GM12878 (cell line): Measurements from ENCODE around the gene NMRK2. TPM values are rescaled to one million over a fixed set of nuclear protein-coding genes. Genes with fewer than 3 reads are reported as not detected.

Experiments used
- ATAC-seq: fragments of 200-7000 bp; cut with Tn5 transposase; 3 replicates; pipeline ENCODE4 v1.9.1; 2020; ENCODE audit warnings: mild to moderate bottlenecking, moderate library complexity
- BruUV-seq: library from RNA; stranded (reverse); fragments of 400-500 nt; replicated peaks from 2 replicates; lab custom pipeline; 2021; lab: Mats Ljungman, UMichigan
- CTCF ChIA-PET: fragments of 300-600 bp; sonication (Branson Sonifier 250); formaldehyde crosslinking; extraction: SDS; loops from one replicate; lab custom pipeline; 2021; ENCODE audit warnings: inconsistent platforms; lab: Yijun Ruan, JAX
- POLR2A ChIA-PET: fragments of 350-600 bp; formaldehyde crosslinking; extraction: SDS; loops from one replicate; lab custom pipeline; 2021; ENCODE audit warnings: inconsistent platforms; lab: Charles Lee
- RAD21 ChIA-PET: fragments of 300-600 bp; sonication (Branson Sonifier 250); formaldehyde crosslinking; loops from one replicate; lab custom pipeline; 2023; ENCODE audit warnings: antibody characterized with exemption; ENCODE audit not compliant: unreplicated experiment; lab: Charles Lee
- SMC1A ChIA-PET: fragments of 300-600 bp; sonication (Branson Sonifier 250); formaldehyde crosslinking; loops from one replicate; lab custom pipeline; 2023; ENCODE audit not compliant: unreplicated experiment, uncharacterized antibody; lab: Charles Lee
- DNase-seq: peaks from one replicate; pipeline ENCODE4 v3.0.0-alpha.2; 2011; ENCODE audit warnings: low read depth, low spot score
- FAIRE-seq: peaks from 3 replicates; lab custom pipeline; 2011; peaks lifted over from hg19 to GRCh38; lab: Jason Lieb, UNC
- H2AFZ ChIP-seq: 2 replicates; pipeline ENCODE4 v1.6.0; 2011; ENCODE audit warnings: low read depth, low read length, control low read depth; ENCODE audit not compliant: control insufficient read depth
- H3K27ac ChIP-seq: 2 replicates; pipeline ENCODE4 v1.5.1; 2011; ENCODE audit warnings: control low read depth; ENCODE audit not compliant: control insufficient read depth, insufficient read depth
- H3K27me3 ChIP-seq, 2 experiments: replicated peaks in 1 of 2; 2 replicates each; pipeline versions ENCODE4 v1.6.0 to v1.6.1; 2011; ENCODE audit warnings: low read length in 1 of 2; ENCODE audit not compliant: control insufficient read depth in 2 of 2, insufficient read depth in 2 of 2
- H3K36me3 ChIP-seq, 2 experiments: 2 replicates each; pipeline ENCODE4 v1.5.1; 2011; ENCODE audit warnings: low read length in 1 of 2; ENCODE audit not compliant: control insufficient read depth in 2 of 2, insufficient read depth in 2 of 2
- H3K4me1 ChIP-seq: 2 replicates; pipeline ENCODE4 v1.6.1; 2011; ENCODE audit warnings: mild to moderate bottlenecking, low read length, moderate library complexity, mixed read lengths; ENCODE audit not compliant: control insufficient read depth, insufficient read depth
- H3K4me2 ChIP-seq: 2 replicates; pipeline ENCODE4 v1.6.0; 2011; ENCODE audit warnings: control low read depth; ENCODE audit not compliant: control insufficient read depth, insufficient read depth
- H3K4me3 ChIP-seq: fragments of 200-600 bp; sonication (generic); 2 replicates; pipeline ENCODE4 v1.5.1; 2016
- H3K79me2 ChIP-seq: 2 replicates; pipeline ENCODE4 v1.6.0; 2011; ENCODE audit warnings: low read length; ENCODE audit not compliant: control insufficient read depth, insufficient read depth
- H3K9ac ChIP-seq: 2 replicates; pipeline ENCODE4 v1.8.0; 2011; ENCODE audit warnings: low read length, control low read depth, mixed read lengths; ENCODE audit not compliant: control insufficient read depth, insufficient read depth
- H3K9me3 ChIP-seq: replicated peaks from 3 replicates; pipeline ENCODE4 v1.5.1; 2011; ENCODE audit warnings: mild to moderate bottlenecking, low read length; ENCODE audit not compliant: control insufficient read depth, insufficient read depth
- H4K20me1 ChIP-seq: 2 replicates; pipeline ENCODE4 v1.6.0; 2011; ENCODE audit not compliant: control insufficient read depth, insufficient read depth
- CHD2 ChIP-seq: IDR thresholded peaks from 2 replicates; pipeline ENCODE4 v1.6.1; 2011; ENCODE audit warnings: low read depth, low read length, improper control_type of control experiment, borderline replicate concordance
- RFX5 ChIP-seq: IDR thresholded peaks from 2 replicates; pipeline ENCODE4 v1.6.1; 2011; ENCODE audit warnings: low read depth, low read length, improper control_type of control experiment
- SRF ChIP-seq, 2 experiments: IDR thresholded peaks; 2 replicates each; pipeline ENCODE4 v1.6.1; 2011; ENCODE audit warnings: low read depth in 2 of 2, low read length in 2 of 2, mild to moderate bottlenecking in 1 of 2, moderate library complexity in 1 of 2
- STAT1 ChIP-seq: fragments of 450-650 bp; conservative IDR thresholded peaks from 2 replicates; pipeline ENCODE4 v1.6.1; 2014; ENCODE audit warnings: antibody characterized with exemption, mild to moderate bottlenecking
- TARDBP ChIP-seq: IDR thresholded peaks from 2 replicates; pipeline ENCODE4 v1.6.1; 2016; ENCODE audit warnings: borderline replicate concordance
- YBX1 ChIP-seq: fragments of 450-650 bp; IDR thresholded peaks from 2 replicates; pipeline ENCODE4 v1.6.1; 2016; ENCODE audit warnings: antibody characterized with exemption
- ZNF622 ChIP-seq: fragments of 450-650 bp; IDR thresholded peaks from 2 replicates; pipeline ENCODE4 v1.6.1; 2017; ENCODE audit warnings: mild to moderate bottlenecking, inconsistent platforms
- WGBS: methylation state at CpG from one replicate; pipeline ENCODE4 v1.1.6; 2016; ENCODE audit warnings: low lambda C conversion rate; ENCODE audit not compliant: insufficient replicate concordance, insufficient coverage; ENCODE audit errors: missing lambda C conversion rate; 5-methylcytosine and 5-hydroxymethylcytosine counted together
- in situ Hi-C: fragments of 300-500 bp; cut with MboI; formaldehyde crosslinking; loops from 9 replicates; pipeline ENCODE4 v1.14.3; 2018; ENCODE audit warnings: mixed read lengths
- intact Hi-C: fragments of 100-400 bp; cut with micrococcal nuclease; formaldehyde crosslinking; loops from one replicate; pipeline ENCODE4 v1.14.2; 2022; ENCODE audit not compliant: unreplicated experiment
- polyA plus RNA-seq, 11 experiments: library from polyadenylated mRNA; depleted of rRNA in 4 of 11; unstranded in 6 of 11; stranded (reverse) in 5 of 11; fragments of >200 nt; fragmentation: Nextera tagmentation in 4 of 11; fragmentation: Illumina TruSeq in 1 of 11; extraction: Ambion mirVana in 4 of 11; extraction: Trizol in 1 of 11; gene quantifications; 1 replicate in 1 of 11; 2 replicates in 10 of 11; pipeline versions ENCODE4 v1.2.1 to v1.2.3, GENCODE V29; 2011 to 2016; ENCODE audit warnings: inconsistent platforms in 2 of 11, missing spikeins in 2 of 11, low read depth in 1 of 11
- total RNA-seq, 4 experiments: library from RNA; depleted of rRNA in 3 of 4; stranded (reverse); fragments of >200 nt in 3 of 4; fragmentation: Illumina TruSeq in 1 of 4; extraction: Trizol in 1 of 4; gene quantifications; 2 replicates each; pipeline versions ENCODE4 v1.2.1 to v1.2.3, GENCODE V29; 2013 to 2021
- TF ChIP-seq, protein P1 (sequence below): fragments of 450-650 bp; IDR thresholded peaks from 2 replicates; pipeline ENCODE4 v1.6.1; 2017; ENCODE audit warnings: antibody characterized with exemption, mild to moderate bottlenecking, moderate library complexity
- TF ChIP-seq, protein P2 (sequence below): fragments of 150-350 bp; IDR thresholded peaks from 2 replicates; pipeline ENCODE4 v1.6.1; 2014; ENCODE audit warnings: mild to moderate bottlenecking, low read depth, low read length
- TF ChIP-seq, protein P3 (sequence below): fragments of 450-650 bp; conservative IDR thresholded peaks from 2 replicates; pipeline ENCODE4 v1.6.1; 2017; ENCODE audit warnings: mild to moderate bottlenecking, moderate library complexity
- TF ChIP-seq, protein P4 (sequence below): IDR thresholded peaks from 2 replicates; pipeline ENCODE4 v1.6.1; 2012; ENCODE audit warnings: low read depth, low read length, improper control_type of control experiment

The NMRK2 gene
- total and polyA plus RNA-seq, 10 of the 15 experiments (the other 5 are each of a cell fraction or from before 2014, with no cell fraction given) = 0.14 to 0.15 TPM; not detected in 8

DNA sequence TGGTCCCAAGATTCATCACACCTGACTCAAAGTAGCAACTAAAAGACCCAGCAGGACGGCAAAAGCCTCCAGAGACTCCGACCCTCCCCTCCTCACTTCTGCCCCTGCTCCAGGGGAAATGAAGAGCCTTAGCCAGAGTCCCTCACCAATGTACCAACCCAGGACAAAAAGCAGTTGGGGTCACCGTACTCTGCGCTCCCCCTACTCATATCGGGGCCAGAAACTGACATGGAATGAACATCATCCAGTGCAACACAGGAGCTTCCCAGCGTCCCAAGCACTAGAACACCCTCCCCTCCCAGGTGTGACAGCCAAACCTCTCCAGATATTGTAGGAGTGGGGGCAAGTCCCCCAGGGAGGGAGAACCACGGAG is 50.7 kb downstream of the NMRK2 start:
- WGBS = 16% methylated on average over 7 of the region's 7 CpGs
- ChIA-PET CTCF (interaction anchor here (0.7 to 1.2 kb wide), 3 partner anchors 24 to 203 kb away, joined by 3 to 4 read pairs (median 3); partner anchors contain the start of gene PIAS4), SMC1A (interaction anchor here (0.5 kb wide), 1 partner anchor 257 kb away, joined by 3 read pairs; no protein-coding TSS in a partner anchor), RAD21 (no interaction called here), POLR2A (interaction anchor here (0.6 to 1.9 kb wide), 2 partner anchors 12 to 204 kb away, joined by 3 to 8 read pairs; partner anchors contain the start of gene DAPK3)
- DNase-seq (no peak), FAIRE-seq (no peak), ATAC-seq (no peak)
- Histone ChIP-seq H3K4me3 (peak overlapping the region; percentile 97), H4K20me1 (peaks cover 48% of the 10 kb centered on the region), H3K36me3 (peaks cover 36 to 52% of the 10 kb centered on the region in 2 experiments), H2AFZ (no peak overlapping the region), H3K27me3 (no peaks in the 10 kb centered on the region), H3K4me2 (peak overlapping the region; percentile 89), H3K4me1 (peaks cover 19% of the 10 kb centered on the region), H3K27ac (peak overlapping the region; percentile 79; the same call in 1 of the 2 replicates), H3K79me2 (peaks cover 67% of the 10 kb centered on the region), H3K9me3 (no peaks in the 10 kb centered on the region), H3K9ac (peak overlapping the region; percentile 96)
- intact Hi-C loops = no loop called here
- no TSS peak for BruUV-seq
- TF ChIP-seq RFX5 (no peak), YBX1 (no peak), CHD2 (no peak), TARDBP (no peak), SRF (IDR thresholded peaks at IDR 0.05; ENCODE audit: low read depth in 2 of 2, low read length in 2 of 2) (no peak), STAT1 (no peak), ZNF622 (no peak)
- TF ChIP-seq, protein P1, sequence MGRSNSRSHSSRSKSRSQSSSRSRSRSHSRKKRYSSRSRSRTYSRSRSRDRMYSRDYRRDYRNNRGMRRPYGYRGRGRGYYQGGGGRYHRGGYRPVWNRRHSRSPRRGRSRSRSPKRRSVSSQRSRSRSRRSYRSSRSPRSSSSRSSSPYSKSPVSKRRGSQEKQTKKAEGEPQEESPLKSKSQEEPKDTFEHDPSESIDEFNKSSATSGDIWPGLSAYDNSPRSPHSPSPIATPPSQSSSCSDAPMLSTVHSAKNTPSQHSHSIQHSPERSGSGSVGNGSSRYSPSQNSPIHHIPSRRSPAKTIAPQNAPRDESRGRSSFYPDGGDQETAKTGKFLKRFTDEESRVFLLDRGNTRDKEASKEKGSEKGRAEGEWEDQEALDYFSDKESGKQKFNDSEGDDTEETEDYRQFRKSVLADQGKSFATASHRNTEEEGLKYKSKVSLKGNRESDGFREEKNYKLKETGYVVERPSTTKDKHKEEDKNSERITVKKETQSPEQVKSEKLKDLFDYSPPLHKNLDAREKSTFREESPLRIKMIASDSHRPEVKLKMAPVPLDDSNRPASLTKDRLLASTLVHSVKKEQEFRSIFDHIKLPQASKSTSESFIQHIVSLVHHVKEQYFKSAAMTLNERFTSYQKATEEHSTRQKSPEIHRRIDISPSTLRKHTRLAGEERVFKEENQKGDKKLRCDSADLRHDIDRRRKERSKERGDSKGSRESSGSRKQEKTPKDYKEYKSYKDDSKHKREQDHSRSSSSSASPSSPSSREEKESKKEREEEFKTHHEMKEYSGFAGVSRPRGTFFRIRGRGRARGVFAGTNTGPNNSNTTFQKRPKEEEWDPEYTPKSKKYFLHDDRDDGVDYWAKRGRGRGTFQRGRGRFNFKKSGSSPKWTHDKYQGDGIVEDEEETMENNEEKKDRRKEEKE = no peak
- TF ChIP-seq, protein P2, sequence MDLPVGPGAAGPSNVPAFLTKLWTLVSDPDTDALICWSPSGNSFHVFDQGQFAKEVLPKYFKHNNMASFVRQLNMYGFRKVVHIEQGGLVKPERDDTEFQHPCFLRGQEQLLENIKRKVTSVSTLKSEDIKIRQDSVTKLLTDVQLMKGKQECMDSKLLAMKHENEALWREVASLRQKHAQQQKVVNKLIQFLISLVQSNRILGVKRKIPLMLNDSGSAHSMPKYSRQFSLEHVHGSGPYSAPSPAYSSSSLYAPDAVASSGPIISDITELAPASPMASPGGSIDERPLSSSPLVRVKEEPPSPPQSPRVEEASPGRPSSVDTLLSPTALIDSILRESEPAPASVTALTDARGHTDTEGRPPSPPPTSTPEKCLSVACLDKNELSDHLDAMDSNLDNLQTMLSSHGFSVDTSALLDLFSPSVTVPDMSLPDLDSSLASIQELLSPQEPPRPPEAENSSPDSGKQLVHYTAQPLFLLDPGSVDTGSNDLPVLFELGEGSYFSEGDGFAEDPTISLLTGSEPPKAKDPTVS = no peak
- TF ChIP-seq, protein P3, sequence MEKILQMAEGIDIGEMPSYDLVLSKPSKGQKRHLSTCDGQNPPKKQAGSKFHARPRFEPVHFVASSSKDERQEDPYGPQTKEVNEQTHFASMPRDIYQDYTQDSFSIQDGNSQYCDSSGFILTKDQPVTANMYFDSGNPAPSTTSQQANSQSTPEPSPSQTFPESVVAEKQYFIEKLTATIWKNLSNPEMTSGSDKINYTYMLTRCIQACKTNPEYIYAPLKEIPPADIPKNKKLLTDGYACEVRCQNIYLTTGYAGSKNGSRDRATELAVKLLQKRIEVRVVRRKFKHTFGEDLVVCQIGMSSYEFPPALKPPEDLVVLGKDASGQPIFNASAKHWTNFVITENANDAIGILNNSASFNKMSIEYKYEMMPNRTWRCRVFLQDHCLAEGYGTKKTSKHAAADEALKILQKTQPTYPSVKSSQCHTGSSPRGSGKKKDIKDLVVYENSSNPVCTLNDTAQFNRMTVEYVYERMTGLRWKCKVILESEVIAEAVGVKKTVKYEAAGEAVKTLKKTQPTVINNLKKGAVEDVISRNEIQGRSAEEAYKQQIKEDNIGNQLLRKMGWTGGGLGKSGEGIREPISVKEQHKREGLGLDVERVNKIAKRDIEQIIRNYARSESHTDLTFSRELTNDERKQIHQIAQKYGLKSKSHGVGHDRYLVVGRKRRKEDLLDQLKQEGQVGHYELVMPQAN = no peak
- TF ChIP-seq, protein P4, sequence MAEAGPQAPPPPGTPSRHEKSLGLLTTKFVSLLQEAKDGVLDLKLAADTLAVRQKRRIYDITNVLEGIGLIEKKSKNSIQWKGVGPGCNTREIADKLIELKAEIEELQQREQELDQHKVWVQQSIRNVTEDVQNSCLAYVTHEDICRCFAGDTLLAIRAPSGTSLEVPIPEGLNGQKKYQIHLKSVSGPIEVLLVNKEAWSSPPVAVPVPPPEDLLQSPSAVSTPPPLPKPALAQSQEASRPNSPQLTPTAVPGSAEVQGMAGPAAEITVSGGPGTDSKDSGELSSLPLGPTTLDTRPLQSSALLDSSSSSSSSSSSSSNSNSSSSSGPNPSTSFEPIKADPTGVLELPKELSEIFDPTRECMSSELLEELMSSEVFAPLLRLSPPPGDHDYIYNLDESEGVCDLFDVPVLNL = no peak
- in situ Hi-C loops = no loop called here
